HepG2 (cell line): ENCODE data around the gene SLC16A3. TPM values are rescaled to one million over a fixed set of nuclear protein-coding genes. Genes with fewer than 3 reads are reported as not detected.

Experiments used
- FIP1L1 ChIP-seq: fragments of 200-400 bp; formaldehyde crosslinking; IDR thresholded peaks from 2 replicates; pipeline ENCODE4 v1.6.1; 2018; ENCODE audit warnings: low read depth, mild to moderate bottlenecking, low read length, moderate library complexity, borderline replicate concordance; ENCODE audit not compliant: insufficient read depth
- FOXM1 ChIP-seq: sonication (generic); formaldehyde crosslinking; IDR thresholded peaks from 2 replicates; pipeline ENCODE4 v1.5.0; 2020; ENCODE audit warnings: missing genetic modification reagents
- GFI1 ChIP-seq: sonication (generic); formaldehyde crosslinking; IDR thresholded peaks from 2 replicates; pipeline ENCODE4 v1.5.0; 2020; ENCODE audit warnings: missing genetic modification reagents, mild to moderate bottlenecking, borderline replicate concordance
- HDAC2 ChIP-seq: sonication (generic); formaldehyde crosslinking; IDR thresholded peaks from 2 replicates; pipeline ENCODE4 v1.4.0; 2020; ENCODE audit warnings: missing genetic modification reagents
- POLR2AphosphoS5 ChIP-seq: IDR thresholded peaks from 2 replicates; pipeline ENCODE4 v1.6.1; 2012; ENCODE audit warnings: low read depth, low read length
- RBM39 ChIP-seq: fragments of 200-400 bp; formaldehyde crosslinking; IDR thresholded peaks from one replicate; pipeline ENCODE4 v1.6.1; 2018; ENCODE audit warnings: antibody characterized with exemption, mild to moderate bottlenecking, low read depth, low read length; ENCODE audit not compliant: poor library complexity, severe bottlenecking
- SP1 ChIP-seq, 2 experiments: fragments of 450-650 bp in 1 of 2; sonication (generic) in 1 of 2; formaldehyde crosslinking in 1 of 2; IDR thresholded peaks; 2 replicates each; pipeline versions ENCODE4 v1.4.0 to v1.6.1; 2016 to 2020; ENCODE audit warnings: missing genetic modification reagents in 1 of 2
- ZNF24 ChIP-seq: fragments of 450-650 bp; IDR thresholded peaks from 2 replicates; pipeline ENCODE4 v1.6.1; 2017; ENCODE audit warnings: antibody characterized with exemption, mild to moderate bottlenecking
- ZNF251 ChIP-seq: sonication (generic); formaldehyde crosslinking; IDR thresholded peaks from 2 replicates; pipeline ENCODE4 v1.9.0; 2021; ENCODE audit warnings: mild to moderate bottlenecking, missing genetic modification reagents
- ZNF256 ChIP-seq: sonication (generic); formaldehyde crosslinking; conservative IDR thresholded peaks from 2 replicates; pipeline ENCODE4 v1.4.0; 2020; ENCODE audit warnings: missing genetic modification reagents
- ZNF543 ChIP-seq: sonication (generic); formaldehyde crosslinking; IDR thresholded peaks from 2 replicates; pipeline ENCODE4 v1.4.0; 2020; ENCODE audit warnings: mild to moderate bottlenecking, missing genetic modification reagents
- ZNF562 ChIP-seq: sonication (generic); formaldehyde crosslinking; IDR thresholded peaks from 2 replicates; pipeline ENCODE4 v1.8.0; 2022; ENCODE audit warnings: missing genetic modification reagents, borderline replicate concordance
- ZNF746 ChIP-seq: sonication (generic); formaldehyde crosslinking; IDR thresholded peaks from 2 replicates; pipeline ENCODE4 v1.8.0; 2022; ENCODE audit warnings: mild to moderate bottlenecking, missing genetic modification reagents
- polyA plus RNA-seq, 8 experiments: library from polyadenylated mRNA; depleted of rRNA in 3 of 8; stranded (reverse) in 7 of 8; unstranded in 1 of 8; fragments of >200 nt; fragmentation: Illumina TruSeq in 4 of 8; extraction: Trizol in 4 of 8; gene quantifications; 2 replicates each; pipeline versions ENCODE4 v1.2.1 to v1.2.3, GENCODE V29; 2011 to 2016; ENCODE audit warnings: low read depth in 4 of 8, missing spikeins in 1 of 8, mixed read lengths in 1 of 8; ENCODE audit not compliant: insufficient read depth in 1 of 8
- total RNA-seq, 5 experiments: library from RNA; depleted of rRNA; stranded (reverse); fragments of >200 nt; fragmentation: Illumina TruSeq; extraction: Trizol; gene quantifications; 2 replicates each; pipeline ENCODE4 v1.2.3, GENCODE V29; 2016; ENCODE audit warnings: low read depth in 1 of 5
- TF ChIP-seq, protein P1 (sequence below): sonication (generic); formaldehyde crosslinking; IDR thresholded peaks from 2 replicates; pipeline ENCODE4 v1.5.1; 2020; ENCODE audit warnings: mild to moderate bottlenecking, missing genetic modification reagents, moderate library complexity
- TF ChIP-seq, protein P2 (sequence below): sonication (generic); formaldehyde crosslinking; IDR thresholded peaks from 2 replicates; pipeline ENCODE4 v1.4.0; 2020; ENCODE audit warnings: missing genetic modification reagents
- TF ChIP-seq, protein P3 (sequence below): sonication (generic); IDR thresholded peaks from 2 replicates; pipeline ENCODE4 v1.6.1; 2016; ENCODE audit warnings: low read depth, borderline replicate concordance
- TF ChIP-seq, protein P4 (sequence below): sonication (generic); formaldehyde crosslinking; IDR thresholded peaks from 2 replicates; pipeline ENCODE4 v1.5.1; 2020; ENCODE audit warnings: mild to moderate bottlenecking, missing genetic modification reagents, borderline replicate concordance

Gene SLC16A3
- total and polyA plus RNA-seq, 2 of the 13 experiments (the other 11 are each of a cell fraction or from before 2014, with no cell fraction given), result 242 to 349 TPM

DNA sequence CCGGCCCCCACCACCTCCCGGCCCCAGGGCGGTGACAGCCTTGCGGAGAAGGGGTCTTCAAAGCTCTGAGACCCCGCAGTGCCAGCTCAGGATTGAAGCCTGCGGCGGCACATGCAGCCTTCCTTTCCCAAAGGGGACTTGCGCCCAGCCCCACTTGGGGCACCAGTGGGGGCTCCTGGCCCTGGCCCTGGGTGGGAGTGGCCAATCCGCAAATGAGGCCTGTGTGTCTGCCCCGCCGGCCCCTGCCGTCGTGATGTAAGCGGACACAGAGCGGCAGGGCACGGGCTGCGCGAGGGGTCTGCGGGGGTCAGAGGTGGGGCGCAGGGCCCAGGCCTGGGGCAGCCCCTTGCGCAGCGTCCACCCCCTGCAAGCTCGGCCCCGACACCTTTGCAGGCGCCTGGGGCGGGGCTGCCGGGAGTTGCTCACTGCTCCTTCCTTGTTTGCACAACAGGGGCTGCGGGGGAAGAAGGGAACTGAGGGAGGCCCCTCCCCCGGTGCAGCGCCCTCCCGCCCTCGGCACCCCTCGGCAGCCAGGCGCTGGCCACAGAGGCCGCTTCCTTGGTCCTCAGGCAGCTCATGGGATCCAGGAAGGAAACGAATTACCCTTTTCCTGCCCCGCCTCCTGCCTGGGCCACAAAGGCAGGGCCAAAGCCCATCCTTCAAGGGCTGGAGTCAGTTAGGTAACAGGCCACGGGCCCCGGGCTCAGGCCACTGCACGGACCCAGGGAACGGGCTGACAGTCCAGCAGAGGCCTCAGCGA lies 2.9 kb downstream of the SLC16A3 start (continued):
- TF ChIP-seq ZNF562 (CRISPR knock-in tag) (no peak), ZNF256 (CRISPR knock-in tag) (no peak; the same call in 1 of the 2 replicates), POLR2AphosphoS5 (peak; percentile 40), HDAC2 (CRISPR knock-in tag) (peak; percentile 94), ZNF746 (CRISPR knock-in tag) (peak; percentile 97), RBM39 (peak; percentile 88), FIP1L1 (no peak), SP1 (IDR thresholded peaks at IDR 0.05) (no peak), SP1 (CRISPR knock-in tag; IDR thresholded peaks at IDR 0.05) (peak; percentile 39; the same call in 1 of the 2 replicates), ZNF251 (CRISPR knock-in tag) (peak; percentile 28; the same call in 1 of the 2 replicates), GFI1 (CRISPR knock-in tag) (peak; percentile 86; the same call in 1 of the 2 replicates), ZNF543 (CRISPR knock-in tag) (no peak), ZNF24 (no peak), FOXM1 (CRISPR knock-in tag) (no peak)
- TF ChIP-seq, protein P1, sequence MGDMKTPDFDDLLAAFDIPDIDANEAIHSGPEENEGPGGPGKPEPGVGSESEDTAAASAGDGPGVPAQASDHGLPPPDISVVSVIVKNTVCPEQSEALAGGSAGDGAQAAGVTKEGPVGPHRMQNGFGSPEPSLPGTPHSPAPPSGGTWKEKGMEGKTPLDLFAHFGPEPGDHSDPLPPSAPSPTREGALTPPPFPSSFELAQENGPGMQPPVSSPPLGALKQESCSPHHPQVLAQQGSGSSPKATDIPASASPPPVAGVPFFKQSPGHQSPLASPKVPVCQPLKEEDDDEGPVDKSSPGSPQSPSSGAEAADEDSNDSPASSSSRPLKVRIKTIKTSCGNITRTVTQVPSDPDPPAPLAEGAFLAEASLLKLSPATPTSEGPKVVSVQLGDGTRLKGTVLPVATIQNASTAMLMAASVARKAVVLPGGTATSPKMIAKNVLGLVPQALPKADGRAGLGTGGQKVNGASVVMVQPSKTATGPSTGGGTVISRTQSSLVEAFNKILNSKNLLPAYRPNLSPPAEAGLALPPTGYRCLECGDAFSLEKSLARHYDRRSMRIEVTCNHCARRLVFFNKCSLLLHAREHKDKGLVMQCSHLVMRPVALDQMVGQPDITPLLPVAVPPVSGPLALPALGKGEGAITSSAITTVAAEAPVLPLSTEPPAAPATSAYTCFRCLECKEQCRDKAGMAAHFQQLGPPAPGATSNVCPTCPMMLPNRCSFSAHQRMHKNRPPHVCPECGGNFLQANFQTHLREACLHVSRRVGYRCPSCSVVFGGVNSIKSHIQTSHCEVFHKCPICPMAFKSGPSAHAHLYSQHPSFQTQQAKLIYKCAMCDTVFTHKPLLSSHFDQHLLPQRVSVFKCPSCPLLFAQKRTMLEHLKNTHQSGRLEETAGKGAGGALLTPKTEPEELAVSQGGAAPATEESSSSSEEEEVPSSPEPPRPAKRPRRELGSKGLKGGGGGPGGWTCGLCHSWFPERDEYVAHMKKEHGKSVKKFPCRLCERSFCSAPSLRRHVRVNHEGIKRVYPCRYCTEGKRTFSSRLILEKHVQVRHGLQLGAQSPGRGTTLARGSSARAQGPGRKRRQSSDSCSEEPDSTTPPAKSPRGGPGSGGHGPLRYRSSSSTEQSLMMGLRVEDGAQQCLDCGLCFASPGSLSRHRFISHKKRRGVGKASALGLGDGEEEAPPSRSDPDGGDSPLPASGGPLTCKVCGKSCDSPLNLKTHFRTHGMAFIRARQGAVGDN (CRISPR knock-in tag), result peak; percentile 96
- TF ChIP-seq, protein P2, sequence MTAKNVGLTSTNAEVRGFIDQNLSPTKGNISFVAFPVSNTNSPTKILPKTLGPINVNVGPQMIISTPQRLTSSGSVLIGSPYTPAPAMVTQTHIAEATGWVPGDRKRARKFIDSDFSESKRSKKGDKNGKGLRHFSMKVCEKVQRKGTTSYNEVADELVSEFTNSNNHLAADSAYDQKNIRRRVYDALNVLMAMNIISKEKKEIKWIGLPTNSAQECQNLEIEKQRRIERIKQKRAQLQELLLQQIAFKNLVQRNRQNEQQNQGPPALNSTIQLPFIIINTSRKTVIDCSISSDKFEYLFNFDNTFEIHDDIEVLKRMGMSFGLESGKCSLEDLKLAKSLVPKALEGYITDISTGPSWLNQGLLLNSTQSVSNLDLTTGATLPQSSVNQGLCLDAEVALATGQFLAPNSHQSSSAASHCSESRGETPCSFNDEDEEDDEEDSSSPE (CRISPR knock-in tag), result peak; percentile 67
- TF ChIP-seq, protein P3, sequence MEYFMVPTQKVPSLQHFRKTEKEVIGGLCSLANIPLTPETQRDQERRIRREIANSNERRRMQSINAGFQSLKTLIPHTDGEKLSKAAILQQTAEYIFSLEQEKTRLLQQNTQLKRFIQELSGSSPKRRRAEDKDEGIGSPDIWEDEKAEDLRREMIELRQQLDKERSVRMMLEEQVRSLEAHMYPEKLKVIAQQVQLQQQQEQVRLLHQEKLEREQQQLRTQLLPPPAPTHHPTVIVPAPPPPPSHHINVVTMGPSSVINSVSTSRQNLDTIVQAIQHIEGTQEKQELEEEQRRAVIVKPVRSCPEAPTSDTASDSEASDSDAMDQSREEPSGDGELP, result peak; percentile 73; the same call in 1 of the 2 replicates
- TF ChIP-seq, protein P4, sequence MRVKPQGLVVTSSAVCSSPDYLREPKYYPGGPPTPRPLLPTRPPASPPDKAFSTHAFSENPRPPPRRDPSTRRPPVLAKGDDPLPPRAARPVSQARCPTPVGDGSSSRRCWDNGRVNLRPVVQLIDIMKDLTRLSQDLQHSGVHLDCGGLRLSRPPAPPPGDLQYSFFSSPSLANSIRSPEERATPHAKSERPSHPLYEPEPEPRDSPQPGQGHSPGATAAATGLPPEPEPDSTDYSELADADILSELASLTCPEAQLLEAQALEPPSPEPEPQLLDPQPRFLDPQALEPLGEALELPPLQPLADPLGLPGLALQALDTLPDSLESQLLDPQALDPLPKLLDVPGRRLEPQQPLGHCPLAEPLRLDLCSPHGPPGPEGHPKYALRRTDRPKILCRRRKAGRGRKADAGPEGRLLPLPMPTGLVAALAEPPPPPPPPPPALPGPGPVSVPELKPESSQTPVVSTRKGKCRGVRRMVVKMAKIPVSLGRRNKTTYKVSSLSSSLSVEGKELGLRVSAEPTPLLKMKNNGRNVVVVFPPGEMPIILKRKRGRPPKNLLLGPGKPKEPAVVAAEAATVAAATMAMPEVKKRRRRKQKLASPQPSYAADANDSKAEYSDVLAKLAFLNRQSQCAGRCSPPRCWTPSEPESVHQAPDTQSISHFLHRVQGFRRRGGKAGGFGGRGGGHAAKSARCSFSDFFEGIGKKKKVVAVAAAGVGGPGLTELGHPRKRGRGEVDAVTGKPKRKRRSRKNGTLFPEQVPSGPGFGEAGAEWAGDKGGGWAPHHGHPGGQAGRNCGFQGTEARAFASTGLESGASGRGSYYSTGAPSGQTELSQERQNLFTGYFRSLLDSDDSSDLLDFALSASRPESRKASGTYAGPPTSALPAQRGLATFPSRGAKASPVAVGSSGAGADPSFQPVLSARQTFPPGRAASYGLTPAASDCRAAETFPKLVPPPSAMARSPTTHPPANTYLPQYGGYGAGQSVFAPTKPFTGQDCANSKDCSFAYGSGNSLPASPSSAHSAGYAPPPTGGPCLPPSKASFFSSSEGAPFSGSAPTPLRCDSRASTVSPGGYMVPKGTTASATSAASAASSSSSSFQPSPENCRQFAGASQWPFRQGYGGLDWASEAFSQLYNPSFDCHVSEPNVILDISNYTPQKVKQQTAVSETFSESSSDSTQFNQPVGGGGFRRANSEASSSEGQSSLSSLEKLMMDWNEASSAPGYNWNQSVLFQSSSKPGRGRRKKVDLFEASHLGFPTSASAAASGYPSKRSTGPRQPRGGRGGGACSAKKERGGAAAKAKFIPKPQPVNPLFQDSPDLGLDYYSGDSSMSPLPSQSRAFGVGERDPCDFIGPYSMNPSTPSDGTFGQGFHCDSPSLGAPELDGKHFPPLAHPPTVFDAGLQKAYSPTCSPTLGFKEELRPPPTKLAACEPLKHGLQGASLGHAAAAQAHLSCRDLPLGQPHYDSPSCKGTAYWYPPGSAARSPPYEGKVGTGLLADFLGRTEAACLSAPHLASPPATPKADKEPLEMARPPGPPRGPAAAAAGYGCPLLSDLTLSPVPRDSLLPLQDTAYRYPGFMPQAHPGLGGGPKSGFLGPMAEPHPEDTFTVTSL (CRISPR knock-in tag), result peak; percentile 48
